Sigmoid colon (tissue), 4 donors: ENCODE results near the gene GSC.

Source experiments
- POLR2A ChIP-seq, 2 donors: fragments of 450-650 bp; IDR thresholded peaks; one replicate each; pipeline ENCODE4 v1.6.1; 2016; ENCODE audit warnings: antibody characterized with exemption in 2 of 2, mild to moderate bottlenecking in 2 of 2, moderate library complexity in 2 of 2
- POLR2AphosphoS5 ChIP-seq, 4 donors: sonication (generic); formaldehyde crosslinking; IDR thresholded peaks; one replicate each; pipeline ENCODE4 v1.6.1; 2017; ENCODE audit warnings: antibody characterized with exemption in 4 of 4
- TF ChIP-seq, protein P1 (sequence below), 4 experiments: fragments of 450-650 bp in 3 of 4; fragments of 200-600 bp in 1 of 4; IDR thresholded peaks; one replicate each; pipeline ENCODE4 v1.5.1; 2016 to 2019; ENCODE audit warnings: antibody characterized with exemption in 4 of 4, mild to moderate bottlenecking in 3 of 4, moderate library complexity in 2 of 4

DNA sequence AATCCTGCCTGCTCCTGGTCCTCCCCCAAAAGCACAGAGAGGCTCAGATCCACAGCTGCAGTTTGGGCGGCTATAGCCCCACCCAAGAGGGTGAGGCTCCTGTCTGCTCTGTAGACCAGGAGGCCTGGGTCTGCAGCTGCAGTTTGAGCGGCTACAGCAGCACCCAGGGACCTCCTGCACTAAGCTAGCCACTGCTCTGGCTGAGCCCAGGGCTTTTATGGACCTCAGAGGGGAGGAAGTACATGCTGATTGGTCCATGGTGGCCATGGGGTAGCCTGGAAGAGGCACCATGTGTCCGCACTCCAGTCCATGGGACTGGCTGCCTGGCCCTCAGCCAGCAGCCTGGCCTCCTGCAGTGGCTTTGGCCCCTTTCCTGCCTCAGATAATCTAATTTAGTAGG is 49.6 kb upstream of the GSC start:
- TF ChIP-seq POLR2AphosphoS5 (IDR thresholded peaks at IDR 0.05) (no peak), POLR2A (IDR thresholded peaks at IDR 0.05) (no peak)
- TF ChIP-seq, protein P1, sequence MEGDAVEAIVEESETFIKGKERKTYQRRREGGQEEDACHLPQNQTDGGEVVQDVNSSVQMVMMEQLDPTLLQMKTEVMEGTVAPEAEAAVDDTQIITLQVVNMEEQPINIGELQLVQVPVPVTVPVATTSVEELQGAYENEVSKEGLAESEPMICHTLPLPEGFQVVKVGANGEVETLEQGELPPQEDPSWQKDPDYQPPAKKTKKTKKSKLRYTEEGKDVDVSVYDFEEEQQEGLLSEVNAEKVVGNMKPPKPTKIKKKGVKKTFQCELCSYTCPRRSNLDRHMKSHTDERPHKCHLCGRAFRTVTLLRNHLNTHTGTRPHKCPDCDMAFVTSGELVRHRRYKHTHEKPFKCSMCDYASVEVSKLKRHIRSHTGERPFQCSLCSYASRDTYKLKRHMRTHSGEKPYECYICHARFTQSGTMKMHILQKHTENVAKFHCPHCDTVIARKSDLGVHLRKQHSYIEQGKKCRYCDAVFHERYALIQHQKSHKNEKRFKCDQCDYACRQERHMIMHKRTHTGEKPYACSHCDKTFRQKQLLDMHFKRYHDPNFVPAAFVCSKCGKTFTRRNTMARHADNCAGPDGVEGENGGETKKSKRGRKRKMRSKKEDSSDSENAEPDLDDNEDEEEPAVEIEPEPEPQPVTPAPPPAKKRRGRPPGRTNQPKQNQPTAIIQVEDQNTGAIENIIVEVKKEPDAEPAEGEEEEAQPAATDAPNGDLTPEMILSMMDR (IDR thresholded peaks at IDR 0.05), result no peak
